GM21737 (cell line): ENCODE results near the gene EYA4.

Experiments
- ATAC-seq: cut with Tn5 transposase; IDR thresholded peaks from one replicate; pipeline ENCODE4 v1.9.1; 2021; ENCODE audit warnings: mild to moderate bottlenecking, moderate library complexity; ENCODE audit not compliant: unreplicated experiment

Gene EYA4

GRCh38 chr6:133504158-133504557, 263.0 kb downstream of the EYA4 start:
- no peak for ATAC-seq

- ATAC-seq: no peak
These were observed 263.6 kb downstream of the EYA4 start for GRCh38 chr6:133504761-133505160.

- no peak for ATAC-seq
These were observed 264.5 kb downstream of the EYA4 start for GRCh38 chr6:133505681-133506080.

GRCh38 chr6:133512410-133513016, 271.4 kb downstream of the EYA4 start:
- no peak for ATAC-seq

- ATAC-seq: no peak
These were observed 282.7 kb downstream of the EYA4 start for GRCh38 chr6:133523816-133524215.

GRCh38 chr6:133526436-133526835, 285.3 kb downstream of the EYA4 start:
- ATAC-seq: no peak

GRCh38 chr6:133528566-133528965, 287.4 kb downstream of the EYA4 start:
- ATAC-seq: no peak

GRCh38 chr6:133532908-133533307, 291.8 kb downstream of the EYA4 start:
- no peak for ATAC-seq

GRCh38 chr6:133539502-133540259, 298.5 kb downstream of the EYA4 start:
- no peak for ATAC-seq

GRCh38 chr6:133540361-133540760, 299.2 kb downstream of the EYA4 start:
- ATAC-seq: no peak

- no peak for ATAC-seq
These were observed 299.9 kb downstream of the EYA4 start for GRCh38 chr6:133541040-133541439.

GRCh38 chr6:133542056-133542821, 301.1 kb downstream of the EYA4 start:
- no peak for ATAC-seq

- ATAC-seq: no peak
These were observed 303.3 kb downstream of the EYA4 start for GRCh38 chr6:133544419-133544818.

GRCh38 chr6:133546098-133546497, 304.9 kb downstream of the EYA4 start:
- no peak for ATAC-seq

- ATAC-seq: no peak
These were observed 306.0 kb downstream of the EYA4 start for GRCh38 chr6:133547136-133547535.

GRCh38 chr6:133548423-133549159, 307.4 kb downstream of the EYA4 start:
- no peak for ATAC-seq

GRCh38 chr6:133549371-133549801, 308.2 kb downstream of the EYA4 start:
- ATAC-seq: no peak

- ATAC-seq: no peak
These were observed 308.9 kb downstream of the EYA4 start for GRCh38 chr6:133550026-133550425.

- ATAC-seq: no peak
These were observed 310.3 kb downstream of the EYA4 start for GRCh38 chr6:133551436-133551835.

GRCh38 chr6:133551847-133552341, 310.7 kb downstream of the EYA4 start:
- no peak for ATAC-seq

- ATAC-seq: no peak
These were observed 312.5 kb downstream of the EYA4 start for GRCh38 chr6:133553652-133554051.
